GM04504 (cell line): Measurements from ENCODE around the gene GLIPR1.
"Not testable (repeated sequence)": the region's sequence is repeated elsewhere in the genome, so short reads cannot be mapped to it uniquely, and the experiment has no call there.

ENCODE experiments used
- DNase-seq: peaks from one replicate; pipeline ENCODE4 v3.0.0-alpha.2; 2012; ENCODE audit warnings: low read depth

GLIPR1 gene

DNA sequence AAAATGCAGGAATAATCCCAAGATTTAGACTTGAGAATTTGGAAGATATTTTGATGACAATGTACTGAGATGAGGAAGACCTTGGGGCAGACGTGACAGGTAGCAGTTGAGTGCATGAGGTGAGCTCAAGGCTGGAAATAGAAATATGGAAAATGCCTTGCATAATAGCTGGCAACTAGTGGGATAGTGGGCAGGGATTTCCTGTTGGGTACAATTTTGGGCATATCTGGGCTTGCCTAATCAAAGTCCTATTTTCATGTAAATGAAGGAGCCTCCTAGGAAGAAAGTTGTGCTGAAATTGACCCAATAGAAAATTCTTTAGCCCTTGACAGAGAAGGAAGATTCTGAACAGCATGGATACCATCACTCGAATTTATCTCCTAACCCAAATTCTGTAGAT lies 6.4 kb upstream of the GLIPR1 start:
- no peak for DNase-seq

DNA sequence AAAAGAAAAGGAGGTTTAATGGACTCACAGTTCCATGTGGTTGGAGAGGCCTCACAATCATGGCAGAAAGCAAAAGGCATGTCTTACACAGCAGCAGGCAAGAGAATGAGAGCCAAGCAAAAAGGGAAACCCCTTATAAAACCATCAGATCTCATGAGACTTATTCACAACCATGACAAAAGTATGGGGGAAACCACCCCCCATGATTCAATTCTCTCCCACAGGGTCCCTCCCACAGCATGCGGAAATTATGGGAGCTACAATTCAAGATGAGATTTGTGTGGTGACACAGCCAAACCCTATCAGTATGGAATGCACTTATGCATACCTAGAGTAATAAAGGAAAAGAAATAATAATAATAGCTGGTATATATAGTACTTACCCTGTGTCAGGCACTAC lies 4.5 kb upstream of the GLIPR1 start:
- no peak for DNase-seq

DNA sequence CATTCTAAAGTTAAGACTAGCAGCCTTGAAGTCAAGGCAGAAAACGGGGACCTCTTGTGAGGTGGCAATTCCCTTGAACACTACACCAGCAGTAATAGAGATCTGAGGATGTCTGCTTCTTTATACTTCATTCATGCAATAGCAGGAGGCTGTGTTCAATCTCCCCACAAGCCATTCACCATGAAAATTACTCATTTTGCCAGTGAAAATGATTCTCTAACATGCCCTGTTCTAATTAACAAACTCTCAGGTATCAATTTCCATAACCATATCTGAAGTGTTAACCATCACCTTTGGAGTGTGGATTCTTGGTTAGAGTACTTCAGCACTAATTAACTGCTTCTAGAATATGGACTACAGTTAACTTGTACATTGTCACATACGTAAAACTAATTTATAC lies 3.4 kb upstream of the GLIPR1 start:
- no peak for DNase-seq

DNA sequence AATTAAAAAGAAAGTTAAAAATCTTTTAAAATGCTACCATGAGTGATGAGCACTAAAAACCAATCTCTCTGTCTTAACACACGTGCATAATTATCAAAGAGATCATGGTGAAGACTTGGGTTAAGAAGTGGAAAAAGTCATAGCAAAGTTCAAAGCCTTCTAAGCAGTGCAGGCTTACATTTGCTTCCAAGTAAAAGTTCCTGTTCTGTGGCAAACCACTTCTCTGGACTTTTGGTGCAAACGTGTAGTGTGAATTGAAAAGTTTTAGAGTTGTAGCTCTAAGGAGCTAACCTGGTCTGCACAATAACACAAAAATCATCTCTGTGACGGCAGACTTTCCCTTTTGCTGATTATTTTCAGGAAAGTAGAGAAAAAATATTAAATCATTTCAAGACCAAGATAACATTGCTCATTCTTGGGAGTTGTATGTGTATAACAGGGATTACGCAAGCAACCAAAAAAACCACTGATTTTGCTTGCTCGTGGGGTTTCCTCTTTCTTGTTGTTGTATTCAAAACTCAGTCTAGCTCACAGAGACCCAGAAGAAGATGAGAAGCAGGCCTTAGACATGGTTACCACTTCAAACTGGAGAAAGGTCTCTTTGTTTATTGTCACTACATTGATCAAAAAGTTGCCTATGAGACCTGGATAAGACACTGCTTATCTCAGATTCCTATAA lies 2.3 kb upstream of the GLIPR1 start:
- no peak for DNase-seq

DNA sequence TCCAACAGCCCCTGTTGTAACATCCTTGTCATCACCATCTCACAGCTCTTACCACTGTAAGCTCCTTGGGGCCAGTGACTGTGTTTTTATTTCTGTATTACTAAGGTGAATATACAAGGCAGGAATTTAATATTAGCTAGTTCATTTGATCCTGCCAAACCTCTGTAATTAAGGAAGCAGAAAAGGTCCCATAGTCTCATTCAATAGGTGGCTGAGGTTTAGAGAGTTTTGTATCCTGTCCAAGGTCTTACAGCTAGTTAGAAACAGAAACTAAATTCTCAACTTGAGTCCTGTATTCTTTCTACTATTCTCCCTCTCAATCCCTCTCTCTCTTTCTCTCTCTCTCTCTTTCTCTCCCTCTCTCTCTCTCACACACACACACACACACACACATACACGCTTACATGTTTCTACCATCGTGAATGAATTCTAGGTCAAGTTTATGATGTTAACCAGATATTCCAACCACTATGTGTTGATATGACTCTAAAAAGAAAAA lies 543 bp upstream of the GLIPR1 start:
- DNase-seq: no peak

DNA sequence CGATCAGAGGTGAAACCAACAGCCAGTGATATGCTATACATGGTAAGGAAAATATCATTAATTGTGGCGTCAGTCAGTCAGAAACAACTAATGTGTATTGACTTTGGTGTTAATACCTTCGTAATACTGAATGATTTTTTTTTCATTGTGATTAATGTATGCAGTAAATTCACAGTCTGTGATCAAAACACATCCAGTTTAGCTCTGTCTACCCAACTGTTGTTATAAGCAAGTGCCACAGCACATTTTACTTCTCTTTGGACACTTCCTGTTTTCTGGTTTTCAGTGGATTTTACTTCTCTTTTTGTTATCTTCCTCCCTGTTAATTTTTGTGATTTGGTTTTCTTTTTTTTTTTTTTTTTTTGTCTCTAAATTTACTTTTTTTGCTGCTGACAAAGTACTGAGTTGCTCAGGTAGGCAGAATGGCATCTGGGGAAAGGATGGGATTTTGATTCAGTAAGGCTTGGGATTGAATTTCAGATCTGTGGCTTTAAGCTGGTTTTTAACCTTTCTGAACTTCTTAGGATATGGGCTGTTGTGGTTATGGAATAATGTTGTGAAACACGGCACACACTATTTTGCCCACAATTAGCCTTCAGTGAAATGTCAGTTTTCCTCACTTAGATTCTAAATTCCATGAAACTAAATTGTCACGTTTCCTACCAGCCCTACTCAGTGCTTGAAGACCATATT lies 604 bp downstream of the GLIPR1 start:
- DNase-seq: no peak

GRCh38 chr12:75481774-75482173 lies 1.2 kb downstream of the GLIPR1 start:
- DNase-seq: no peak

GRCh38 chr12:75482646-75483045 lies 2.1 kb downstream of the GLIPR1 start:
- DNase-seq: no peak

- DNase-seq: no peak
These were observed 2.9 kb downstream of the GLIPR1 start for GRCh38 chr12:75483431-75483830.

- DNase-seq: not testable (repeated sequence)
These were observed 3.9 kb downstream of the GLIPR1 start for GRCh38 chr12:75484450-75484849.

GRCh38 chr12:75487308-75487707 lies 6.8 kb downstream of the GLIPR1 start:
- DNase-seq: no peak

- no peak for DNase-seq
These were observed 8.0 kb downstream of the GLIPR1 start for GRCh38 chr12:75488553-75488952.

DNA sequence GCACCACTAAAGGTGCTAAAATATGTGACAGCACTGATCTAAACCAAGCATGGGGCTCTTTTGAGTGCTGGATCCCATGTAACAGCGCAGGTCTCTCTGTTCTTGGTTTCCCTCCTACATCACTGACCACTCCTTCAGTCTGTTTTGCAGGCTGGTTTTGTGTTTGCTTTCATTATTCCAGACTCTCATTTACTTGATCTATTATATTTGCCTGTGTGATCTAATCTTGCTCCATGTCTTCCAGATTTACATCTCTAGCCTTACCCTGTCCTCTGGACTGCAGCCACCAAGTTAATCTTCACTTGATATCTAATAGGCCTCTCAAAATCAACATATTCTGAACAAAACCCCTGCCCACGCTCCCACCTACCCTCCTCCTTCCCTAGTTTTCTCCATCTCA lies 8.6 kb downstream of the GLIPR1 start:
- no peak for DNase-seq

- no peak for DNase-seq
These were observed 9.2 kb downstream of the GLIPR1 start for GRCh38 chr12:75489613-75490210.

DNA sequence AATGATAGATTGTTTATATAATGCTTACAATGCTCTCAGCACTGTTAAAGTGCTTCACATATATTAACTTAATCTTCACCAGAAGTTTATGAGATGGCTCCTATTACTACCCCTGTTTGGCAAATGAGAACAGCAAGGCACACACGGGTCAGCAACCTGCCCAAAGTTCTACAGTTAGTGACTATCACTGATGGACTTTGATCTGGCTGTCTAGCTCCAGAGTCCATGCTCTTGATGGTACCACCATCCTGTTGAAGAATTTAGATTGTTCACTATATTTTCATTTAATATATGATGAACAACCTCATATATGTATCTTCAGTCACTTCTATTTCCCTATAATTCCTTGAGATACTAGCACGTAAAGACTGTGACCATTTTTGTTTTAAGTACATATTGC lies 10.6 kb downstream of the GLIPR1 start:
- no peak for DNase-seq

GRCh38 chr12:75503459-75503858 lies 22.9 kb downstream of the GLIPR1 start:
- no peak for DNase-seq

- DNase-seq: no peak
These were observed 23.3 kb downstream of the GLIPR1 start for GRCh38 chr12:75503866-75504265.

DNA sequence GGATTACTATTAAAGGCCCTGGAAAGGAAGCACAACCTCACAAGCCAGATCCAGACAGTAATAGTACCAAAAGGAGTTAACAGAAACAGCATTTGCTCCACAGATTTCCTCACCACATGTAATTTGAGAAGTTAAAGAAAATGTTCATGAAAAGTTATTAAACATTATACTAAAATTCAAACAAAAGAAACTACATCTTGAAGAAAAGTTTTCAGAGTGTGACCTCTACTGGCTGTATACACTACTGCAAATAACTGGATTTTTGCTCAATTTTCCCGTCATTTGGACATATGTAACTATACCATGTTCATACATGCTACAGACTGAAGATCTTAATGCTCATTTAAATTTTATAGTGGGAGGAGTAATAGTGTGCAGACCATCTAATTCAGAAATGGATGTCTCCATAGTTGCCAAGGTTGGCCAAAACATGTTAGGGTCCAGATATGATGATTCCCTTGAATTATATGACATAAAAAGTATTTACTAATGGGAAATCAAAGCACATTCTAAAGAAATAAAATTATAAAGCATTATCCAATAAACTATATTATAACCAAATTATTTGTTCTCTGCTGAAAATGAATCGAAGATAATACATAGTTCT lies 25.3 kb downstream of the GLIPR1 start:
- DNase-seq: no peak

GRCh38 chr12:75507086-75507485 lies 26.5 kb downstream of the GLIPR1 start:
- no peak for DNase-seq

DNA sequence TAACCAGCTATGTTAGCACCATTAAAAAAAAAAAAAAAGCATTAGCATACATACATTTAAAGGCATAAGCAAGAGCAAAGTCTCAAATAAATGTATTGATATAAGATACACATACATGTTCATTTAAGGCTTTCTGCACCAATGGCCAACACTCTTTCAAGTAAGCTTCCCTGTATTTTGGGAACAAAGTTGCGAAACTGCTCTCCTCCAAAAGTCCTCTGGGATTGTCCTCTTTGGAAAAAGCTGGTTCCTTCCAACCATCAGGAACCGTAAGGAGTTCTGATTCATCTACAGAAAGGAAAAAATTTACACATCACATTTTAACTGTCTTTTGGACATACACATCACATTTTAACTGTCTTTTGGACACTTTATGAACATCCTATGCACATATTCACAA lies 27.6 kb downstream of the GLIPR1 start:
- no peak for DNase-seq

- DNase-seq: no peak
These were observed 29.1 kb downstream of the GLIPR1 start for GRCh38 chr12:75509621-75510020.

- peak; percentile 95 for DNase-seq
These were observed 30.8 kb downstream of the GLIPR1 start, which contains the start of gene KRR1 for GRCh38 chr12:75511116-75512048. TSS of gene KRR1 (minus strand) at chr12:75511609. CDS start at chr12:75511597, 12 bp downstream.
